Activated naive CD8-positive, alpha-beta T cell treated with anti-CD3 and anti-CD28 coated beads, Interleukin-2, amount 10 ng/mL, durations not matched to agents 7 days and 5 days (primary cell): ENCODE data around the gene METTL15. TPM values are rescaled to one million over a fixed set of nuclear protein-coding genes. Genes with fewer than 3 reads are reported as not detected.
"Not testable (repeated sequence)": the region's sequence is repeated elsewhere in the genome, so short reads cannot be mapped to it uniquely, and the experiment has no call there.

Experiments used
- ATAC-seq: fragments of 150-1000 bp; cut with Tn5 transposase; one replicate; pipeline ENCODE4 v1.10.0; 2021; ENCODE audit warnings: low read depth, moderate library complexity
- POLR2A ChIA-PET: fragments of 350-600 bp; sonication (Branson Sonifier 250); formaldehyde crosslinking; loops from one replicate; lab custom pipeline; 2021; ENCODE audit warnings: antibody characterized with exemption; lab: Charles Lee
- DNase-seq: peaks from one replicate; pipeline ENCODE4 v3.0.0; 2021
- H3K27ac Mint-ChIP-seq: one replicate; pipeline ENCODE4 v1.8.0; 2022; ENCODE audit warnings: mild to moderate bottlenecking, mixed read lengths
- H3K27me3 Mint-ChIP-seq: one replicate; pipeline ENCODE4 v1.8.0; 2022; ENCODE audit warnings: mild to moderate bottlenecking, moderate library complexity, mixed read lengths
- H3K36me3 Mint-ChIP-seq: one replicate; pipeline ENCODE4 v1.8.0; 2021; ENCODE audit warnings: mild to moderate bottlenecking, mixed read lengths
- H3K4me1 Mint-ChIP-seq: one replicate; pipeline ENCODE4 v1.8.0; 2021; ENCODE audit warnings: mixed read lengths
- H3K4me3 Mint-ChIP-seq: one replicate; pipeline ENCODE4 v1.8.0; 2022; ENCODE audit warnings: mild to moderate bottlenecking, moderate library complexity, mixed read lengths
- H3K9me3 Mint-ChIP-seq: one replicate; pipeline ENCODE4 v1.8.0; 2021; ENCODE audit warnings: mixed read lengths
- total RNA-seq, 2 experiments: library from RNA; stranded (reverse); gene quantifications; one replicate each; pipeline ENCODE4 v1.2.3, GENCODE V29; 2021

The METTL15 gene
- total RNA-seq, 2 experiments from 2014 or later = 16.1 to 18.3 TPM

- POLR2A ChIA-PET = no interaction called here
- DNase-seq = no peak
- Mint-ChIP-seq H3K27ac (no peak overlapping the region), H3K36me3 (peaks cover 24% of the 10 kb centered on the region), H3K9me3 (peaks cover 2% of the 10 kb centered on the region), H3K4me1 (peaks cover 10% of the 10 kb centered on the region), H3K4me3 (no peak overlapping the region), H3K27me3 (no peaks in the 10 kb centered on the region)
- ATAC-seq = peak; percentile 76
Observed at GRCh38 chr11:28169816-28170215, 61.6 kb downstream of the METTL15 start.

GRCh38 chr11:28170759-28171158, 62.6 kb downstream of the METTL15 start:
- ATAC-seq (no peak), DNase-seq (no peak)
- POLR2A ChIA-PET = no interaction called here
- H3K36me3 Mint-ChIP-seq = peaks cover 30% of the 10 kb centered on the region
- H3K27me3 Mint-ChIP-seq = no peaks in the 10 kb centered on the region
- H3K4me1 Mint-ChIP-seq = peaks cover 10% of the 10 kb centered on the region
- no peak overlapping the region for H3K4me3 Mint-ChIP-seq
- peaks cover 2% of the 10 kb centered on the region for H3K9me3 Mint-ChIP-seq
- H3K27ac Mint-ChIP-seq = no peak overlapping the region

- DNase-seq (no peak), ATAC-seq (no peak)
- no peaks in the 10 kb centered on the region for H3K9me3 Mint-ChIP-seq
- no peak overlapping the region for H3K4me3 Mint-ChIP-seq
- H3K36me3 Mint-ChIP-seq = peaks cover 19% of the 10 kb centered on the region
- no peaks in the 10 kb centered on the region for H3K4me1 Mint-ChIP-seq
- no peak overlapping the region for H3K27ac Mint-ChIP-seq
- H3K27me3 Mint-ChIP-seq = no peaks in the 10 kb centered on the region
- POLR2A ChIA-PET = no interaction called here
Observed at GRCh38 chr11:28176351-28176750, 68.2 kb downstream of the METTL15 start.

- ATAC-seq (no peak), DNase-seq (no peak)
- H3K36me3 Mint-ChIP-seq = peaks cover 20% of the 10 kb centered on the region
- no peak overlapping the region for H3K27ac Mint-ChIP-seq
- POLR2A ChIA-PET = no interaction called here
- H3K4me3 Mint-ChIP-seq = no peak overlapping the region
- H3K4me1 Mint-ChIP-seq = no peaks in the 10 kb centered on the region
- no peaks in the 10 kb centered on the region for H3K27me3 Mint-ChIP-seq
- peaks cover 7% of the 10 kb centered on the region for H3K9me3 Mint-ChIP-seq
Observed at GRCh38 chr11:28195449-28195848, 87.3 kb downstream of the METTL15 start.

- Mint-ChIP-seq H3K4me3 (no peak overlapping the region), H3K4me1 (no peaks in the 10 kb centered on the region), H3K9me3 (peaks cover 2% of the 10 kb centered on the region), H3K27ac (no peak overlapping the region), H3K36me3 (peaks cover 25% of the 10 kb centered on the region), H3K27me3 (no peaks in the 10 kb centered on the region)
- POLR2A ChIA-PET = no interaction called here
- DNase-seq (no peak), ATAC-seq (no peak)
Observed at GRCh38 chr11:28209906-28210305, 101.7 kb downstream of the METTL15 start.

GRCh38 chr11:28222063-28222462, 113.9 kb downstream of the METTL15 start:
- POLR2A ChIA-PET, H3K27ac Mint-ChIP-seq, DNase-seq, ATAC-seq, H3K27me3 Mint-ChIP-seq, H3K4me1 Mint-ChIP-seq, H3K4me3 Mint-ChIP-seq: not testable (repeated sequence)
- Mint-ChIP-seq H3K9me3 (peaks cover 17% of the 10 kb centered on the region), H3K36me3 (peaks cover 27% of the 10 kb centered on the region)

- Mint-ChIP-seq H3K9me3 (peaks cover 14% of the 10 kb centered on the region), H3K36me3 (peaks cover 24% of the 10 kb centered on the region), H3K27ac (no peak overlapping the region), H3K4me3 (no peak overlapping the region), H3K4me1 (peaks cover 4% of the 10 kb centered on the region), H3K27me3 (no peaks in the 10 kb centered on the region)
- POLR2A ChIA-PET = no interaction called here
- ATAC-seq (no peak), DNase-seq (no peak)
Observed at GRCh38 chr11:28223577-28223976, 115.4 kb downstream of the METTL15 start.

- no peaks in the 10 kb centered on the region for H3K27me3 Mint-ChIP-seq
- H3K27ac Mint-ChIP-seq = no peak overlapping the region
- DNase-seq (no peak), ATAC-seq (no peak)
- H3K4me3 Mint-ChIP-seq = no peak overlapping the region
- peaks cover 4% of the 10 kb centered on the region for H3K4me1 Mint-ChIP-seq
- H3K9me3 Mint-ChIP-seq = peaks cover 14% of the 10 kb centered on the region
- POLR2A ChIA-PET = no interaction called here
- H3K36me3 Mint-ChIP-seq = peaks cover 24% of the 10 kb centered on the region
Observed at GRCh38 chr11:28223994-28224393, 115.8 kb downstream of the METTL15 start.

- POLR2A ChIA-PET = no interaction called here
- Mint-ChIP-seq H3K9me3 (peaks cover 3% of the 10 kb centered on the region), H3K27ac (no peak overlapping the region)
Observed at GRCh38 chr11:28227460-28227859, 119.3 kb downstream of the METTL15 start.

GRCh38 chr11:28228196-28228895, 120.2 kb downstream of the METTL15 start:
- H3K4me1 Mint-ChIP-seq = peaks cover 4% of the 10 kb centered on the region
- POLR2A ChIA-PET = no interaction called here
- no peak overlapping the region for H3K27ac Mint-ChIP-seq

More at GRCh38 chr11:28227460-28227859, 119.3 kb downstream of the METTL15 start:
- DNase-seq (no peak), ATAC-seq (no peak)
- Mint-ChIP-seq H3K4me1 (peaks cover 4% of the 10 kb centered on the region), H3K4me3 (no peak overlapping the region), H3K27me3 (no peaks in the 10 kb centered on the region), H3K36me3 (peaks cover 11% of the 10 kb centered on the region)

GRCh38 chr11:28231475-28231874, 123.3 kb downstream of the METTL15 start:
- Mint-ChIP-seq H3K4me3 (no peak overlapping the region), H3K36me3 (peaks cover 13% of the 10 kb centered on the region), H3K9me3 (peaks cover 3% of the 10 kb centered on the region), H3K27ac (no peak overlapping the region), H3K4me1 (no peaks in the 10 kb centered on the region), H3K27me3 (no peaks in the 10 kb centered on the region)
- DNase-seq (no peak), ATAC-seq (no peak)
- POLR2A ChIA-PET = no interaction called here

More at GRCh38 chr11:28228196-28228895, 120.2 kb downstream of the METTL15 start:
- no peaks in the 10 kb centered on the region for H3K27me3 Mint-ChIP-seq
- peaks cover 3% of the 10 kb centered on the region for H3K9me3 Mint-ChIP-seq
- DNase-seq = no peak
- H3K36me3 Mint-ChIP-seq = peaks cover 11% of the 10 kb centered on the region
- ATAC-seq = no peak
- H3K4me3 Mint-ChIP-seq = no peak overlapping the region

- Mint-ChIP-seq H3K36me3 (peaks cover 14% of the 10 kb centered on the region), H3K27me3 (no peaks in the 10 kb centered on the region), H3K27ac (no peak overlapping the region), H3K4me1 (no peaks in the 10 kb centered on the region), H3K4me3 (no peak overlapping the region), H3K9me3 (no peaks in the 10 kb centered on the region)
- POLR2A ChIA-PET = no interaction called here
- ATAC-seq = no peak
- no peak for DNase-seq
Observed at GRCh38 chr11:28232649-28233048, 124.5 kb downstream of the METTL15 start.

GRCh38 chr11:28241760-28242159, 133.6 kb downstream of the METTL15 start:
- no peak overlapping the region for H3K27ac Mint-ChIP-seq
- H3K4me3 Mint-ChIP-seq = no peak overlapping the region
- DNase-seq (no peak), ATAC-seq (no peak)
- peaks cover 2% of the 10 kb centered on the region for H3K4me1 Mint-ChIP-seq
- POLR2A ChIA-PET = no interaction called here
- peaks cover 22% of the 10 kb centered on the region for H3K36me3 Mint-ChIP-seq
- H3K27me3 Mint-ChIP-seq = no peaks in the 10 kb centered on the region
- peaks cover 6% of the 10 kb centered on the region for H3K9me3 Mint-ChIP-seq

GRCh38 chr11:28242596-28242995, 134.4 kb downstream of the METTL15 start:
- Mint-ChIP-seq H3K4me3 (no peak overlapping the region), H3K36me3 (peaks cover 17% of the 10 kb centered on the region), H3K4me1 (peaks cover 2% of the 10 kb centered on the region), H3K27ac (no peak overlapping the region), H3K9me3 (peaks cover 6% of the 10 kb centered on the region), H3K27me3 (no peaks in the 10 kb centered on the region)
- ATAC-seq = no peak
- POLR2A ChIA-PET = no interaction called here
- no peak for DNase-seq
